Esophagus mucosa (tissue), 1 donor: ENCODE measurements around the gene FAM47C. TPM values are rescaled to one million over a fixed set of nuclear protein-coding genes. Genes with fewer than 3 reads are reported as not detected.
"Not testable (repeated sequence)": the region's sequence is repeated elsewhere in the genome, so short reads cannot be mapped to it uniquely, and the experiment has no call there.

ENCODE experiments used
- ATAC-seq: fragments of 200-7000 bp; cut with Tn5 transposase; one replicate; pipeline ENCODE4 v1.9.1; 2020
- total RNA-seq: library from RNA; stranded (reverse); gene quantifications from one replicate; pipeline ENCODE4 v1.2.4, GENCODE V29; 2023
- donor health status: DM: yes; HTN: yes; CAD: no.

The FAM47C gene
- not detected for total RNA-seq

DNA sequence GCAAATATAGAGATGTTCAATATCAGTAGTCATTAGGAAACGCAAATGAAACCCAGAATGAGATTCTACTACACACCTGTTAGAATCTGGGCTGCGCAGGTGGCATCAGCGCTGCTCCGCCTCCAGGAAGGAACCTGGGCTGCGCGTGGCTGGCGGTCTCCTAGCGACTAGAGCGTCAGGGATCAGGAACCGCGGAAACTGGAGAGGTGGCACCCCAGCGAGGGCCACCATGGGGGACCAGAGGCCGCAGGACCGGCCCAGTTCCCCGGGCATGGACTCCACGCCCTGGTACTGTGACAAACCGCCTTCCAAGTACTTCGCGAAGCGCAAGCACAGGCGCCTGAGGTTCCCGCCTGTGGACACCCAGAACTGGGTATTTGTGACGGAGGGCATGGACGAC, at the start of gene FAM47C:
Gene FAM47C (plus strand): TSS at position 185 of the 400 bp plus-strand sequence. CDS start 45 bp downstream, at position 230.
- ATAC-seq = not testable (repeated sequence)

DNA sequence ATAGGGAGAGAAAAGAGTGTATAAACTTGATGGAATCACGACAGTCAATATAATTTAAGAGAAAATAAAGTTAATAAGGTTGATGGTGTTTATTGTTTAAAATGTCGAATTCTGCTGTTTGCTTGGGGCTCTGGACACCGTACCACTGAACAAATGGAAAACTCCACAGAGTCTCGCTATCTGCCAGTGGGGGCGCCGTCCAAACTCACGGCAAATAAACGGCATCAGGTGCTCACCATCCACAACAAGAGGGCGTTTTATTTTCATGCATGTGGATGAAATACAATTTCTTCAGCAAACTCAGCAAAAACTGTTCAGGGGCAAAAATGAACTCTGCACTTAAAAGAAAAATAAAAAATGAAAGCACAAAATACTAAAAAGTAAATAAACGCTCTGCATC, 46.6 kb upstream of the FAM47C start:
- ATAC-seq = no peak

DNA sequence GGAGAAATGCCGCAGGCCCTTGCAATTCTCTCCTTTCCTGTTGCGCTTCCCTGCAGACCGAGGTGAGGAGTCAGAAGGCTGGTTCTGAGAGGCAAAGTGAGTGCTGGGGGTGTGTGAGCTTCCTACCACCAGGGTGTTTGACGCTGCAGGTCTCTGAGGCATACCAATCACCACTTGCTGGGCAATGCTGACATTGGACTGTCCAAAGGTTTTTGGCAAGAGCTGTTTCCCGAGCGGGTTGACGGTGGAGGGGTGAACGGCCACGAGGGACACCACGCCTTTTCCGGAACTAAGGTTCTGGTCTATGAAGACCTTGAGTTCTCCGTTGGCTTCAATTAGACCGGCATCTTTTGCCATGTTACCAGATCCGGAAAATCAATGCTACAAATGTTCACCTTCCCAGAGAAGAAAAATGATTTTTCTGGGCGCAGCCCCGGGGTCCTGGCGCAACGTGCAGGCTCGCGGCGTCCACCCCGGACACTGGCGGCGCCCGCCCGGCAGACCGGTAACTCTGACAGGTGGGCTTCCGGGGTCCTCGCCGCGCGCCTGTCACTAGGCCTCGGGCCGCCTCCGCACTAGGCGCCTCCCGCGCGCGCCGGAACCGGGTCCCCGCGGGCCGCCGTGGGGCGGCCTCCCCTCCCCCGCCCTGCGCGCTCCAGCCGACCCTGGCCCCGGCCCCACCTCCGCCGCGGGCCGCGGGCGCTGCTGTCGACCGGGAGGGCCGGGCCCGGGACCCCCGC, 44.9 kb upstream of the FAM47C start:
- no peak for ATAC-seq

DNA sequence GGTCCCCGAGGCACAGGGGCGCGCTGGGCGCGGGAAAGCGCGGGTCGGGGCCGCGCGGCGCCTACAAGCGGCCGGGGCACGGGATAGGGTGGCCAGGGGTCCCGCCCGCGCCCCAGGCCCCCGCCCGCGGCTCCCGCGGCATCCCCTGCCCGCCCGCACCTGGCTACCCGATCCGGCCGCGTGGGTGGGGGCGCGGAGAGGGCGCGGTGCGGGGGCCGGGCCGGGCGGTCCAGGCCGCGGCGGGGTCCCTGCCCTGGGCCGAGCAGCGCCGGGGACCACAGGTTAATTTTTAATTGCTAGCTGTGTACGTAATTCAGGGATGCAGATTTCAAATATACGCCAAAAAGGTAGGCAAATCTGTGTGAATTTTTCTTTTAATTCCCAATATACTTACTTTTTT, 44.3 kb upstream of the FAM47C start:
- ATAC-seq = no peak

DNA sequence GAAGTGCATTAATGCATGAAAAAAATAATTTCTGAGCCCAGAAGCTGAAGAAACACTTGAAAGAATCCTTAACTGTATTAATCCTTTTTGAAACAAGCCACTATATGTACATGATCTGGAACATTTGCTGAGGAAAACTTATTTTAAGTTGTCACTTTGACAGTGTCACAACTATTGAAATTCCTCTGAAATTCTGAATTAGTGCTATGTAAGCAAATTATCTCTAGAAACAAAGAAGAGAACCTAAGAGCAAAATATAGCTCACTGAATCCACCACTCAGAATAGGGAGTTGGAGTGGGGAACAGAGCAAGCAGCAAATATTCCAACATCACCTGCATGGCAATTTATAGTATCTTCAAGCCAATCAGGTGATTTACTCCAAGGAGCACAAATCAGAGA, 34.6 kb upstream of the FAM47C start:
- no peak for ATAC-seq

DNA sequence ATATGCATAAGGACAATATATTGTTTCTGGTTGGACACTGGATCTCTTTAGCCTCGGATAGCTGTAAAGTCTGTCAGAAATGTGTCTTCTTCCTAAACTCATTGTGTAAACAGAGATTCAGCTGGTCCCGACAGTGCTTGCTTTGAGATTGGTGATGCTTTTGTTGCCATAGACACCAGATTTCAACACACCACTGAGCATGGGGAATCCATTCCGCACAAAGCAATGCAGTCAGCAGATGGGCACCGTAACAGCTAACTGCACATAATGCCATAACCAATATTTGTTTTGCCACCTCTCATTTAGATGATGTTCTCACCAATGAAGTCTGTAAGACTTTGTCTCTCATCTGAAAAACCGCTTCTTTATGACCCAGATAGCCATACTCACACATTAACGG, 33.3 kb upstream of the FAM47C start:
- no peak for ATAC-seq

DNA sequence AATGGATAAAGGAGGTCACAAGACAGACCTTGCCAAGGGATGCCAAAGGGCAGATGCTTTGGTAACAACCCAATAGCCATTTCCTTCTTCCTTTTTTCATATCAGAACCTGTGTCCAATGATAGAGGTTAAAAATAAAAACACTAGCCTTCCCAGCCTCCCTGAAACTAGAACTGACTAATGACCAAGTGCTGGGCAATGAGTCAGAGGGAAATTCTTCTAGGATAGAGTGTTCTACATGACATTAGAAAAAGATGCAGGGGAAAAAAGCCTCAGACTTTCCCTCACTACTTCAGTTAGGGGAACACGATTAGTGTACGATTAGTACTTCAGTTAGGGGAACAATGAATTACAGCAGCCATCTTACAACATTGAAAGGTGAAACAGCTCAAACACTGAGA, 29.3 kb upstream of the FAM47C start:
- no peak for ATAC-seq

DNA sequence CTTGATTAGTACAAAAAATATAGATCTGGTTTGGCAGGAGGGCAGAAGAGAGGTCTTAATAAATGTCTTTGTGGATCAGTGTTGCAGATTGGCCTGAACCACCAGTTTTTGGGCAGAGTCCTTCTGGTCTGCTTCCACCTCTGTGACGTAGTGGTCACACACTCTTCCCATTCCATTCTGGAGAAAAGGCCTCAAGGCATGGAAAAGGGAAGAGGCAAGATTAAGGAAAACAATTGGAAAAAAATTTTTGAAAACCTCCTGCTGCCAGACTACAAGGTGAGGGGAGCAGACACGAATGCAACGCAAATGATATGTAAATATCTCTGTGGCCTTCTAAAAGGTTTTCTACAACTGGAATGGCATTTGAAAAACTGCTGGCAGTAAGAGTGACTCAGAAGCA, 24.3 kb upstream of the FAM47C start:
- no peak for ATAC-seq

DNA sequence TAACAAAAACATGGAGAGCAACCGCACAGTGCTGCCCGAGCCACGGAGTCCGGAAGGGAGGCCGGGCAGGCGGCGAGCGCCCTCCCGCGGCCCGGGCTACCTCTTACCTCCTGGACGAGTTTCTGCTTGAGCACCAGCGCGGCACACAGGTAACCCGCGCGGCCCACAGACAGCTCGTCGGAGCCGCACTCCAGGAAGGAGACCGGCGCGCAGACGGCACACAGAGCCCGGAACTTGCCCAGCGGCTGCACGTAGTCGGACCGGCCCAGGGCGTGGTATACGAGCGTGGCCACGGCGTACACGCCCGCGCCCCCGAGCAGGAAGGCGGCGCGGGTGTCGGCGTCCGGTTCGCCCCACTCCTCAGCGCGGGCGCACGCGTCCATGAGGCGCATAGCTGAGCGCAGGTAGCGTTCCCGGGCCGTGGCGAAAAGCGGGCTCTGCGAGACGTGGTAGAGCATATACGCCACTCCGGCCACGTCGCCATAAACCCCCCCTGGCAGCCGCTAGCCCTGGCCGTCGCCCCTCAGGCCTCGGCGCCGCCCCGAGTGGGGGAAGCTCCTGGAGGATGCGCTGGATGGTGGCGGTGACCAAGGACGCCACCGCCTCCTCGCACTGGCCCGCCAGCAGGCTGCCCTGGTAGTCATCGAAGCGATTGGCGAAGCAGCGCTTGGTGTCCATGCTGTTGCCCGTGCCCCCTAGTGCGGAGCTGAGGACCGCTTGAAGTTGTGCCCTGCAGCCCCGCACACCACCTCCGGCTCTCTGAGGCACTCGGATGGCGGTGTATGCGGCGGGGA, 22.6 kb upstream of the FAM47C start:
- ATAC-seq = peak; percentile 74

DNA sequence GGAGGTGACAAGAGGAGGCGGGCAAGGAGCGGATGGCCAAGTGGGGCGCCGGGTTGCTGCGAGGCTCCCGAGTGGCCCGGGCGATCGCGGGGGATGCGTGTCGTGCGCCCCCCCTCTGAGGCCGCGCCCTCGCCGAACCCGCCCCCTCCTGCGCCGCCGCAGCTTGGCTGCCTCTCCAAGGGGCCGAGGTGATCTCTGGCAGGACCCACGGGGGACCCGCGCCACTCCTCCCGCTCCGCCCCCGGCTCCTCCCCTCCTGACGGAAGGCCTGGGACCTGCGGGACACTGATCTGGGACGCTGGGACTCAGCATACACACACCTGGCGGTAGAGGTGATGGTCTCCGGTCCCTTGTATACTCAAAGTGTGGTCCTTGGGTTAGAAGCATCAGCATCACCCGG, 21.9 kb upstream of the FAM47C start:
- no peak for ATAC-seq

DNA sequence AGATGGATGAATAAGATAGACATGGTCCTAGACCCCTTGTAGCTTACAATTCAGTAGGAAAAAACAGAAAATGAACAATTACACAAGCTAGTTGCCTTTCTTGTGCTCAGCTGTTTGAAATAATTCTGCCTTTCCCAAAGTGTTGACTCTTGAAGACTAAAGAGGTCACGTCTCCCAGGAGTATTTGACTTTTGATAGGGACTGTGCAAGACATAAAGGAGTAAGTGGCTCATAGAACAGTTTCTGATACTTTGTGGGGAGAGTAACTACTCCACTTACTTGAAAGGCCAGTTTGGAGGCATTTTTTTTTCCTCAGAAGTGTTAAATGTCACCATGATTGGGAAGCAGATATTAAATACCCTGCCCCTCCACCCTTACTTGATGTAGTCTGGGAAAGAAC, 21.0 kb upstream of the FAM47C start:
- ATAC-seq = not testable (repeated sequence)

DNA sequence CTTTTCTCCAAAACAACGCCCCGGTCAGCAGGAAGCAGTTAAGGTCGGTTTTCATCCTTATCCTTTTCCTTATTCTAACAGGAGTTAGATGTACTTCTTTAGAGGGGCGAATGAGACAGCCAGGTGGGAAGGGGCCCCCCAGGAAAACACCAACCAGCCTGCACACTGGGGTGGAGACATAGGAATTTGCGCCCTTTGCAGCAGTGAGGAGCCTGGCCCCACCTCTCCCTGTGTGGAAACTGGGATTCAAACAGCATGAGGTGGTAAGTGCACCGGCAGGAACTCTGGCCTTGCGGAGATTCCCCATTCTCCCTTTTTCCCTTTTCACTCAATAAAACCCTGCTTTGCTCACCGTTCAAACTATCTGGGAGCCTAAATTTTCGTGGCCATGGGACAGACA, 8.0 kb upstream of the FAM47C start:
- no peak for ATAC-seq

DNA sequence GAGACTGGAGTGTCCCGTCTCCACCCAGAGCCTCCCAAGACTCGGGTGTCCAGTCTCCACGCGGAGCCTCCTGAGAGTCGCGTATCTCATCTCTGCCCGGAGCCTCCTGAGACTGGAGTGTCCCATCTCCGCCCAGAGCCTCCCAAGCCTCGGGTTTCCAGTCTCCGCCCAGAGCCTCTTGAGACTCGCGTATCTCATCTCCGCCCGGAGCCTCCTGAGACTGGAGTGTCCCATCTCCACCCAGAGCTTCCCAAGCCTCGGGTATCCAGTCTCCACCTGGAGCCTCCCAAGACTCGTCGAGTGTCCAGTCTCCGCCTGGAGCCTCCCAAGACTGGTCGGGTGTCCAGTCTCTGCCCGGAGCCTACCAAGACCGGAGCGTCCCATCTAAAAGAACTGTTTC, 2.3 kb downstream of the FAM47C start:
- no peak for ATAC-seq

DNA sequence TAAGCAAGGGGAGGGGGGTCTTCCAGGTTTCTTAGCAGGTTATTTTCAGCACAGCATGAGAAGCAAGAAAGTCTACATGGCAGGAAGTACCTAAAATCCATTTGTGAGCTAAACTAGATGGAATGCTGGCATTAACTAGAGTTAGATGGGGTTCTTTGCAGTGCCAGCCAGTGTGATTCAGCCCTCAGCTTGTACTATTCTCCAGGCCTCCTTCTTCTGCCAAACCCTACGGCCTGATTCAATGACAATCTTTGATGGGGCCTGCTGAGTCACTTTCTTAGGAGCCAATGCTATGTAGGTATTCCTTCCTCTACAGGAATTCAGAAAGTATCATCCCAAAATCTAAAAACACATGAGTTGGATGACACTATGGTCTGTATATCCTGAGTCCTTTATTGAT, 26.1 kb downstream of the FAM47C start:
- not testable (repeated sequence) for ATAC-seq

DNA sequence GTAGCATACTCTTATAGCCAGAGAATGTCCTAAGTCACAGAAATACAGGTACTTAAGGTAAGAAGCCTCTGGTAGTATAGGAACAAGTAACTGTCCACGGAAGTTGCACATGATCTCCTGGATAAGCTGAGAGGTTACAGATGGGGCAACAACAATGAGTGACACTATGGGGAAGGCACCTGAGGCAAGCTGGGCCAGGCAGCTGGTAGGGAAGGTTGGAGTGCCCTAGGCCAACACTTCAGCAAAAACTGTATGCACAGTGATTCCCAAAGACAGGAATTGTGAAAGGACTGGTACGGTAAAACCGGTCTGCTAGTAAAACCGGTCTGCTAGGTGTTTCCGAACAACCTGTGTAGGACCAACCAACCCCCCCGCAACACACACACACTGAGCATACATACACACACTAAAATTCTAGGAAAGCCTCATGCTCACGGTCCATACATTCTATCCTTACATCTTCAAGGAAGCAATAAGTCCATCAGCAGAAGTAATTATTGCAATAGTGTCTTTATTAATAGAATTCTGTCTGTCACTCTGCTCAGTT, 28.6 kb downstream of the FAM47C start:
- ATAC-seq = not testable (repeated sequence)

DNA sequence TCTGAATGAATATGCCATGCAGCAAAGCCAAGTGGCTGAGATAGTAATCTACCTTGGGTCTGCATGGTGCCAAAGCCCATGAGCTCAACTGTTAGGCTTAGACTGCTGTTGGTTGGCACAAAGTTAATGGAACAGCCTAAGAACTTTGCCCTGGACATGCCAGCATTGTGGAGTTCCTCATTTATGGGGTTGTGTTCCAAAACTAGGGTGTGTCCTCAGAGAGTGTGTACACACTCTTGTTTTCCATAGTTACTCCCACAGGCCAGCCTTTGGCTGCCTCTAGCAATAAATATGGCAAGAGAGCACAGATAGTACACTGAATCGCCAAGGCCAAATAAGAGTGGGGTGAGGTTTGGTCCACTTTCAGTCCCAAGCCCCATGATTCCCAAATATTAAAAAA, 30.6 kb downstream of the FAM47C start:
- ATAC-seq = not testable (repeated sequence)

DNA sequence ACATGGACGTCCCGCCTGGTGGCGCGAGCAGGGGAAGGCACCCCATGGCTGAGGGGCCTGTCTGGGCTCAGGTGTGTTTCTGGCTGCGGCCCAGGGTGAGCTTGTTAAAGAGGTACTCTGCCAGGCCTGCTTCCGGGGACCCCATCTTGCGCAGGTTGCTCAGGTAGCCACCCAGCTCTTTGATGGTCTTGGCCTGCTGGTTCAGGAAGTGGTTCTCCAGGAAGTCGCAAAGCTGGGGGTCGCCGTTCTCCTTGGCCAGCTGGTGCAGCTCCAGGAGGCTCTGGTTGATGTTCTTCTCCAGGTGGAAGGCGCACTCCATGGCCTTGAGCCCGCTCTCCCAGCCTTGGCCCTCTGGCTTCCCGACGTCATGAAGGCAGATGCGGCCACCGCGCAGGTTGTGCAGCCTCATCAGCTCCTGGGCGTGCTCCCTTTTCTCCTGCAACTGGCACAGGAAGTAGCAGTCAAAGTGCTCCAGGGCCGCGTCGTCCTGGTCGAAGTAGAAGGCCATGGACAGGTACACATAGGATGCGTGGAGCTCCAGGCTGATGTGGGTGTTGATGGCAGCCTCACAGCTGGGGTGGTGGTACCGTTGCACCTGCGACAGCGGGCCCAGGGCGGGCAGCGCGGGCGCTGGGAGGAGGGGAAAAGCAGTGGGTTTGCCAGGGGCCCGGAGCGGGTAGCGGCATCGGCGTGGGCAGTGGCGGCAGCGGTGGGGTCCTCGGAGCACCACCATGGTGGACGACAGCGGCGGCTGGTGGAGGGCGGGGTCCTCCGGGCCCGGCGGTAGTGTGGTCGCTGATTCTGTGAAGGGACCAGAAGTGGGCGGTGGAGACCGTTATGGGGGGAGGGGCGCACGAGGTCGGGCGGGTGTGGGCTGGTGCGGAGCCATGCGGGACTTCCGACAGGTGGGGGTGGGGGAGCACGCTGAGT, 35.1 kb downstream of the FAM47C start:
- ATAC-seq = not testable (repeated sequence)

DNA sequence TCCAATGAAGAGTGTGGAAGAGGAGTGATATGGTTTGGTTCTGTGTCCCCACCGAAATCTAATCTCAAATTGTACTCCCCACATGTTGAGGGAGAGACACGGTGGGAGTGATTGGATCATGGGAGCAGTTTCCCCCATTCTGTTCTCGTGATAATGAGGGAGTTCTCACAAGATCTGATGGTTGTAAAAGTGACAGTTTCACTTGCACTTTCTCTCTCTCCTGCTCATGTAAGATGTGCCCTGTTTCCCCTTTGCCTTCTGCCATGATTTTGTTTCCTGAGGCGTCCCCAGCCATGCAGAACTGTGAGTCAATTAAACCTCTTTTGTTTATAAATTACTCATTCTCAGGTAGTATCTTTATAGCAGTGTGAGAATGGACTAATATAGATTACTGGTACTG, 39.6 kb downstream of the FAM47C start:
- no peak for ATAC-seq

DNA sequence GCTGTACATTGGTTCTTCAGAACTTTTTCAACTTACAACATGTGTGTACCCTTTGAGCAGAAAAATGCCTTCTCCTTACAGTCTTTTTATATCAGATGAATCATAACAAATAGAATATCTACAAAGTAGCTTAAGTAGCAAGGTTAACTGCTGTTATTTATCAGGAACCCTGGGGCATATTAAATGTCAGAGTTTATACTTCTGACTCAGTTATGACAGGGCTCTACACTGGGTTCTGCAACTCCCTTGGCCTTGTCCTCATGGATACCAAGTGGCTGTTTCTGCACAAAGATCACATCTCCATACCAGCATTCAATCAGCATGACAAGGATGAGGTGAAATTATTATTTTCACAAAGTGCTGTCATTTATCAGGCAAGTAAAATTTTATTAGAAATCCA, 49.4 kb downstream of the FAM47C start:
- ATAC-seq = not testable (repeated sequence)

DNA sequence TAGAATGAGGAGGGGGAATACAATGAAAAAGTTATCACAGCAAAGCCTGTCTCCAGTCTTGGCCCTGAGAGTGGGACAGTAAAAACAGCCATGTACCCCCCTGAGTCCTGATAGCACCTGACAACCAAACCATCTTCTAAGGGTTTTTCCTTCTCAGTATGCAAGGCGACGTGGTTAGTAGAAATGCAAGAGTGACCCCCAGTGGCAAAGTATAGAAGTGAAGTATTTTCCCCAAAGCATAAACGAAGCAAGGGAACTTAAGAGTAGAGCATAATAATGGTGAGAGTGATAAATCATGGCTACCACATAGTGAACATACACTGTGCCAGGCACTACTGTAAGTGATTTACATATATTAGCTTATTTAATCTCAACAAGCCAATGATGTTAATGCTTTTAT, 52.8 kb downstream of the FAM47C start:
- no peak for ATAC-seq
